Naive thymus-derived CD4-positive, alpha-beta T cell (primary cell): Measurements from ENCODE around the gene FNIP1. TPM values are rescaled to one million over a fixed set of nuclear protein-coding genes. Genes with fewer than 3 reads are reported as not detected.
"Not testable (repeated sequence)": the region's sequence is repeated elsewhere in the genome, so short reads cannot be mapped to it uniquely, and the experiment has no call there.

Experiments used
- ATAC-seq: fragments of 150-1000 bp; cut with Tn5 transposase; 2 replicates; pipeline ENCODE4 v1.10.0; 2021; ENCODE audit warnings: mild to moderate bottlenecking, moderate library complexity
- CTCF ChIA-PET: fragments of 350-600 bp; sonication (Branson Sonifier 250); formaldehyde crosslinking; loops from one replicate; lab custom pipeline; 2021; ENCODE audit warnings: antibody characterized with exemption; lab: Charles Lee
- POLR2A ChIA-PET: fragments of 350-600 bp; sonication (Branson Sonifier 250); formaldehyde crosslinking; loops from one replicate; lab custom pipeline; 2021; ENCODE audit warnings: antibody characterized with exemption, inconsistent platforms; lab: Charles Lee
- DNase-seq, 9 donors: peaks; one replicate each; pipeline versions ENCODE4 v3.0.0 to v3.0.0-alpha.2; 2020 to 2022; ENCODE audit warnings: mixed read lengths in 1 of 9
- H3K27ac ChIP-seq: one replicate; pipeline ENCODE4 v1.7.0; 2013; ENCODE audit warnings: mild to moderate bottlenecking, low read depth, low read length, moderate library complexity
- H3K27me3 ChIP-seq, 2 donors: one replicate each; pipeline ENCODE4 v1.7.0; 2013; ENCODE audit warnings: low read length in 2 of 2, mild to moderate bottlenecking in 2 of 2, moderate library complexity in 2 of 2; ENCODE audit not compliant: control insufficient read depth in 2 of 2, insufficient read depth in 2 of 2
- H3K36me3 ChIP-seq, 3 experiments: 1 replicate in 2 of 3; 2 replicates in 1 of 3; pipeline ENCODE4 v1.7.0; 2013; ENCODE audit warnings: low read length in 3 of 3, mild to moderate bottlenecking in 3 of 3, moderate library complexity in 1 of 3; ENCODE audit not compliant: insufficient read depth in 3 of 3, control insufficient read depth in 2 of 3
- H3K4me1 ChIP-seq, 2 donors: one replicate each; pipeline ENCODE4 v1.7.0; 2013; ENCODE audit warnings: low read length in 2 of 2, mild to moderate bottlenecking in 2 of 2, moderate library complexity in 1 of 2; ENCODE audit not compliant: control insufficient read depth in 2 of 2, insufficient read depth in 2 of 2
- H3K4me3 ChIP-seq: 2 replicates; pipeline ENCODE4 v1.7.0; 2013; ENCODE audit warnings: mild to moderate bottlenecking, low read length
- H3K9me3 ChIP-seq, 3 experiments: 1 replicate in 2 of 3; 2 replicates in 1 of 3; pipeline ENCODE4 v1.7.0; 2013; ENCODE audit warnings: low read length in 3 of 3; ENCODE audit not compliant: control insufficient read depth in 2 of 3
- H3K27ac Mint-ChIP-seq, 9 donors: one replicate each; pipeline ENCODE4 v1.8.0; 2020 to 2022; ENCODE audit warnings: mixed read lengths in 9 of 9, mild to moderate bottlenecking in 8 of 9, moderate library complexity in 5 of 9, inconsistent platforms in 2 of 9
- H3K27me3 Mint-ChIP-seq, 5 donors: one replicate each; pipeline ENCODE4 v1.8.0; 2021 to 2022; ENCODE audit warnings: mixed read lengths in 5 of 5, mild to moderate bottlenecking in 1 of 5
- H3K36me3 Mint-ChIP-seq, 5 donors: one replicate each; pipeline ENCODE4 v1.8.0; 2020 to 2022; ENCODE audit warnings: mixed read lengths in 5 of 5, mild to moderate bottlenecking in 3 of 5, inconsistent platforms in 1 of 5
- H3K4me1 Mint-ChIP-seq, 7 donors: one replicate each; pipeline ENCODE4 v1.8.0; 2020 to 2022; ENCODE audit warnings: mixed read lengths in 7 of 7, mild to moderate bottlenecking in 3 of 7, inconsistent platforms in 1 of 7
- H3K4me3 Mint-ChIP-seq, 10 donors: one replicate each; pipeline ENCODE4 v1.8.0; 2020 to 2022; ENCODE audit warnings: mild to moderate bottlenecking in 10 of 10, mixed read lengths in 10 of 10, moderate library complexity in 6 of 10, inconsistent platforms in 2 of 10
- H3K9me3 Mint-ChIP-seq, 11 donors: one replicate each; pipeline ENCODE4 v1.8.0; 2020 to 2022; ENCODE audit warnings: mixed read lengths in 11 of 11, mild to moderate bottlenecking in 4 of 11, inconsistent platforms in 1 of 11, moderate library complexity in 1 of 11
- intact Hi-C, 2 donors: fragments of 100-400 bp; cut with micrococcal nuclease; formaldehyde crosslinking; loops; one replicate each; pipeline ENCODE4 v1.15.1; 2023
- polyA plus RNA-seq, 2 donors: library from polyadenylated mRNA; unstranded; fragments of 300-500 nt; fragmentation: Illumina TruSeq; gene quantifications; one replicate each; pipeline ENCODE4 v1.2.3, GENCODE V29; 2021
- total RNA-seq, 6 experiments: library from RNA in 5 of 6; stranded (reverse) in 5 of 6; gene quantifications; 1 replicate in 5 of 6; 2 replicates in 1 of 6; pipeline ENCODE4 v1.2.3 and lab custom pipeline; 2021 to 2026

Gene FNIP1
- total RNA-seq = 10 to 100 TPM; 30.5 to 48.5 (median 40.3) TPM
- polyA plus RNA-seq = 10 to 100 TPM in 1 of 2 donors, 1 to 10 TPM in 1; 8.8 to 11.3 TPM
- 56.9 reads per million, percentile 74 among the genes with 10 or more reads in this experiment for total RNA-seq (lab: John Stamatoyannopoulos, UW)

DNA sequence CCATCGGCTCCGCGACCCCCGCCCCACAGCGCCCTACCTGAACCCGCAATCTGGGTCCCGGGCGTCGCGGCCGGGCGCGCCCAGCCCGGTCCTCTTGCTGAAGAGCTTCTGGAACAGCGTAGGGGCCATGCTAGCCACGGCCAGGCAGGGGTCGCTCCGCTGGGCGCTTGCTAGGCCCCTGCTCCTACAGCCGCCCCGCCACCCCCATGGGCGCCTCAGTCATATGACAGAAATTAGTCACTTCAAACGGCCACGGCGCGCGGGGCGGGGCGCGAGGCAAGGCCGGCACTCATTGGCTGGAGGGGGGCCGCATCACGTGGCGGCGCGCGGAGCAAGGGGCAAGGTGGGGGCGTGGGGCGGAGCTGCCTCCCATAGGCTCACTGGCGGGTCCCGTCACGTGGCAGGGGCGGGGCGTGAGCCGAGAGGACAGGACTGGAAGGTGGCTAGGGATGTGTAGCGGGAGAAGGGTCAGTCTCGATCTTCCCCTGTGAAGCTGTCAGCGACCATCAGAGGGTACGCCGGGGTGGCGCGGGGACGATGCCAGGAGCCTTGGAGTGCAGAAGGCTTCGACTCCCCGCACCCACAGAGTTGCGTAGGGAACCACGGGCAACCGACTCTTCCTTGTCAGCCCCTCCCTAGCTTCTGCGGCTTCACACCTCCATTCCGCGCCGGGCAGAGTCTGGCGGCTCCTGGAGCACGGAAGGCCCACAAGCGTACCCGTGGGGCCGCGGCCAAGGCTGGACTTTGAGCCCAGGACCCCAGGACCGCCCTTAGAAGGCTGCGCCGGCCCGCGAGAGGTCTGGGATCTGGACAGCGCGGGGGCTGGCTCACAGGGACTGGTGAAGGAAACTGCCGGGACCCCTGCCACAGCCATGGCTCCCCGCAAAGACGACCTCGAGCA lies at the start of gene FNIP1:
FNIP1 (minus strand) TSS at position 225 of the 901 bp plus-strand sequence; CDS start at position 129, 96 bp downstream.
- H3K4me3 Mint-ChIP-seq = peak within 1 kb of the TSS; percentile 88 to 99 (median 97)
- ChIA-PET CTCF (interaction anchor here (0.6 to 2.0 kb wide), 4 partner anchors 14 to 211 kb away, joined by 3 to 11 read pairs (median 3); no protein-coding TSS in a partner anchor), POLR2A (interaction anchor here (0.6 to 2.8 kb wide), 12 partner anchors 9 to 393 kb away, joined by 3 to 18 read pairs (median 3); partner anchors contain the start of gene RAPGEF6)
- H3K27me3 Mint-ChIP-seq = peaks cover 0 to 10% (median 0%) of the 10 kb centered on the region in 5 donors
- Histone ChIP-seq H3K9me3 (no peaks in the 10 kb centered on the region), H3K4me1 (peaks cover 0 to 19% of the 10 kb centered on the region in 2 donors), H3K27me3 (no peaks in the 10 kb centered on the region), H3K36me3 (peaks cover 0 to 8% (median 0%) of the 10 kb centered on the region in 3 experiments), H3K27ac (peak within 1 kb of the TSS; percentile 95), H3K4me3 (peak within 1 kb of the TSS; percentile 90)
- ATAC-seq (peak; percentile 98), DNase-seq (peak; percentile 96 to 99 (median 97))
- H3K4me1 Mint-ChIP-seq = peaks cover 11 to 41% (median 36%) of the 10 kb centered on the region in 7 donors
- peaks cover 0 to 22% (median 0%) of the 10 kb centered on the region in 5 donors for H3K36me3 Mint-ChIP-seq
- intact Hi-C loops = loop anchor here (1.0 to 10.0 kb wide), 18 partner anchors 50 to 1168 kb away; partner anchors contain the start of genes RAPGEF6 (in 2 of the 2), AFF4 (in 1 of the 2), CDC42SE2 (in 1 of the 2) and GDF9 (in 1 of the 2)
- H3K9me3 Mint-ChIP-seq = peaks cover 0 to 1% (median 0%) of the 10 kb centered on the region in 11 donors
- peak within 1 kb of the TSS; percentile 92 to 98 (median 97) for H3K27ac Mint-ChIP-seq

DNA sequence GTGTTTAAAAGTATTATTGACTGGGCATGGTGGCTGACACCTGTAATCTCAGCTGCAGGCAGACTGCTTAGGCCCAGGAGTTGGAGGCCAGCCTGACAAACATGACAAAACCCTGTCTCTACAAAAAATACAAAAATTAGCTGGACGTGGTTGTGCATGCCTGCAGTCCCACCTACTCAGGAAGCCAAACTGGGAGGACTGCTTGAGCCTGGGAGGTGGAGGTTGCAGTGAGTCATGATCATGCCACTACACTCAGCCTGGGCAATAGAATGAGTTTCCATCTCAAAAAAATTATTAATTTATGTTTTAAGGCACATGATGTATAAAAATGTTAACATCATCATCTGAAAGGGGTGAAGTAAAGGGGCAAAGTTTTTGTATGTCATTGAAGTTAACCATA lies 49.7 kb upstream of the FNIP1 start:
- Histone ChIP-seq H3K27ac (no peak overlapping the region), H3K4me1 (no peaks in the 10 kb centered on the region), H3K27me3 (no peaks in the 10 kb centered on the region), H3K9me3 (peaks cover 0 to 23% (median 0%) of the 10 kb centered on the region in 3 experiments), H3K4me3 (no peak overlapping the region), H3K36me3 (no peaks in the 10 kb centered on the region)
- Mint-ChIP-seq H3K9me3 (peaks cover 8 to 88% (median 47%) of the 10 kb centered on the region in 11 donors), H3K27ac (no peak overlapping the region), H3K4me1 (peaks cover 0 to 1% (median 0%) of the 10 kb centered on the region in 7 donors), H3K4me3 (no peak overlapping the region), H3K36me3 (peaks cover 16 to 35% (median 24%) of the 10 kb centered on the region in 5 donors), H3K27me3 (peaks cover 0 to 17% (median 0%) of the 10 kb centered on the region in 5 donors)
- ATAC-seq (no peak), DNase-seq (no peak)
- ChIA-PET POLR2A (no interaction called here), CTCF (no interaction called here)
- intact Hi-C loops = no loop called here

DNA sequence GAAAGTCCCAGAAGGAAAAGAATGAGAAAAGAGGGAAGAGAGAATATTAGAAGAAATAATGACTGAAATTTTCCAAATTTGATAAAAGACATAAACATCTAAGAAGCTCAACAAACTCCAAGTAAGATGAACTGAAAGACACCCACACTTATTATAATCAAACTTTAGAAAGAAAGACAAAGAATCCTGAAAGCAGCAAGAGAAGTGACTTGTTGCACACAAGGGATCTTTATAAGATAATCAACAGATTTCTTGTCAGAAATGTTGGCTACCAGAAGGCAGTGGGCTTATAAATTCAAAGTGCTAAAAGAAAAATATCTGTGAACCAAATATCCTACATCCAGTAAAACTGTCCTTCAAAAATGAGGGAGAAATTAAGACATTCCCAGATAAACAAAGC lies 49.0 kb upstream of the FNIP1 start:
- ChIA-PET CTCF (no interaction called here), POLR2A (no interaction called here)
- Mint-ChIP-seq H3K4me1 (peaks cover 0 to 1% (median 0%) of the 10 kb centered on the region in 7 donors), H3K4me3 (no peak overlapping the region), H3K9me3 (peaks cover 8 to 93% (median 47%) of the 10 kb centered on the region in 11 donors), H3K27me3 (peaks cover 0 to 17% (median 0%) of the 10 kb centered on the region in 5 donors), H3K36me3 (peaks cover 16 to 35% (median 26%) of the 10 kb centered on the region in 5 donors), H3K27ac (no peak overlapping the region)
- Histone ChIP-seq H3K36me3 (no peaks in the 10 kb centered on the region), H3K27ac (no peak overlapping the region), H3K27me3 (no peaks in the 10 kb centered on the region), H3K4me3 (no peak overlapping the region), H3K9me3 (peaks cover 0 to 23% (median 0%) of the 10 kb centered on the region in 3 experiments), H3K4me1 (no peaks in the 10 kb centered on the region)
- ATAC-seq (no peak), DNase-seq (no peak)
- intact Hi-C loops = no loop called here

DNA sequence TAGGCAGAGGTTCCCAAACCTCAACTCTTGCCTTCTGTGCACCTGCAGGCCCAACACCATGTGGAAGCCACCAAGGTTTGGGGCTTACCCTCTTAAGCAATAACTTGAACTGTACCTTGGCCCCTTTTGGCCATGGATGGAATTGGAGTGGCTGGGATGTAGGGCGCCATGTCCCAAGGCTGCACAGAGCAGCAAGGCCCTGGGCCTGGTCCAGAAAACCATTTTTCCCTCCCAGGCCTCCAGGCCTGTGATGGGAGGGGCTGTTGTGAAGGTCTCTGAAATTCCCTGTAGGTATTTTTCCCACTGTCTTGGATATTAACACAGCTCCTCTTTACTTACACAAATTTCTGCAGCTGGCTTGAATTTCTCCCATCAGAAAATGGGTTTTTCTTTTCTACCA lies 46.2 kb upstream of the FNIP1 start:
- peaks cover 16 to 89% (median 50%) of the 10 kb centered on the region in 11 donors for H3K9me3 Mint-ChIP-seq
- peaks cover 13 to 37% (median 30%) of the 10 kb centered on the region in 5 donors for H3K36me3 Mint-ChIP-seq
- CTCF ChIA-PET, ATAC-seq, H3K27ac ChIP-seq, H3K27me3 ChIP-seq, H3K4me3 ChIP-seq, H3K4me1 Mint-ChIP-seq, POLR2A ChIA-PET, H3K27ac Mint-ChIP-seq, H3K36me3 ChIP-seq, DNase-seq, H3K4me3 Mint-ChIP-seq, H3K4me1 ChIP-seq, intact Hi-C loops: not testable (repeated sequence)
- peaks cover 0 to 31% (median 0%) of the 10 kb centered on the region in 5 donors for H3K27me3 Mint-ChIP-seq
- peaks cover 0 to 13% (median 0%) of the 10 kb centered on the region in 3 experiments for H3K9me3 ChIP-seq

DNA sequence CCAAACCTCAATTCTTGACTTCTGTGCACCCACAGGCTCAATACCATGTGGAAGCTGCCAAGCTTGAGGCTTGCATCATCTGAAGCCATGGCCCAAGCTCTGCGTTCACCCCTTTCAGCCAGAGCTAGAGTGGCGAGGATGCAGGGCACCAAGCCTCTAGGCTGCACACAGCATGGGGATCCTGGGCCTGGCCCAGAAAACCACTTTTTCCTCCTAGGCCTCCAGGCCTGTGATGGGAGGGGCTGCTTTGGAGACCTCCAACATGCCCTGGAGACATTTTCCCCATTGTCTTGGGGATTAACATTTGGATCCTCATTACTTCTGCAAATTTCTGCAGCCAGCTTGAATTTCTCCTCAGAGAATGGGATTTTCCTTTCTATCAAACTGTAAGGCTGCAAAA lies 35.9 kb upstream of the FNIP1 start:
- H3K9me3 ChIP-seq, H3K4me3 Mint-ChIP-seq, H3K36me3 Mint-ChIP-seq, H3K27ac ChIP-seq, H3K27ac Mint-ChIP-seq, H3K4me1 ChIP-seq, H3K36me3 ChIP-seq, DNase-seq, intact Hi-C loops, ATAC-seq, POLR2A ChIA-PET, CTCF ChIA-PET, H3K4me3 ChIP-seq, H3K27me3 ChIP-seq: not testable (repeated sequence)
- Mint-ChIP-seq H3K4me1 (peaks cover 0 to 12% (median 0%) of the 10 kb centered on the region in 7 donors), H3K27me3 (peaks cover 0 to 21% (median 0%) of the 10 kb centered on the region in 5 donors), H3K9me3 (peaks cover 0 to 31% (median 8%) of the 10 kb centered on the region in 11 donors)

DNA sequence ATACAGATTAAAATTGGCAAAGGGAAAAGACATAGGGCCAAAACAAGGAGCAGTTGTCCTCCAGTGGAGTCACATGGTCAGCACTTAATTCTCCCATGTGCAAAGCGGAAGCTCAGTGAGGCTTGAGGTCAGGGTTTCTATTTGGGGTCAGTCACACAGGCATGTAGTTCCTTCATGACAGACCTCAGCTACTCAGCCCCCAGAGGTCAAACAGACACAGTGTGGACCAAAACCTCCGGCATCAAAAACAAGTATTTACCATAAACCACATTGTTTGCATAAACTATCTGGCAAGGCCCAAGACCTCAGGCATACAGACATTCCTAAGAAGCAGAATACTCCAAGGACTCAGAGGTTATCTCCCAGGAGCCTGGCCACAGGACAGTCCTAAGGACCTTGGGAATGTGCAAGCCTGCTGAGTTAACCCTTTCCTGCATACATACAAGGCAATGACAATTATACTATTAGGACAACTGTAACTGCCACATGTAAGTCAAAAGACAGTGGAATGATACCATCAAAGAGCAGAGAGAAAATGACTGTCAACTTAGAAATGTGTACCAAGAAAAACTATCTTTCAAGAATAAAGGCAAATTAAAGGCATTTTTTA lies 28.7 kb upstream of the FNIP1 start:
- no peak for ATAC-seq
- intact Hi-C loops = no loop called here
- Mint-ChIP-seq H3K4me3 (no peak overlapping the region), H3K4me1 (peaks cover 0 to 10% (median 0%) of the 10 kb centered on the region in 7 donors), H3K36me3 (peaks cover 0 to 8% (median 6%) of the 10 kb centered on the region in 5 donors), H3K9me3 (peaks cover 0 to 12% (median 2%) of the 10 kb centered on the region in 11 donors), H3K27me3 (peaks cover 0 to 43% (median 0%) of the 10 kb centered on the region in 5 donors), H3K27ac (no peak overlapping the region)
- Histone ChIP-seq H3K36me3 (no peaks in the 10 kb centered on the region), H3K27ac (no peak overlapping the region), H3K27me3 (no peaks in the 10 kb centered on the region), H3K4me1 (no peaks in the 10 kb centered on the region), H3K4me3 (no peak overlapping the region), H3K9me3 (no peaks in the 10 kb centered on the region)
- POLR2A ChIA-PET = no interaction called here
- CTCF ChIA-PET = no interaction called here
- no peak for DNase-seq
